Right kidney (tissue), 1 donor: ENCODE results near the gene FAM131B.
"Not testable (repeated sequence)": the region's sequence is repeated elsewhere in the genome, so short reads cannot be mapped to it uniquely, and the experiment has no call there.

Experiments used
- DNase-seq: peaks from one replicate; pipeline ENCODE4 v3.0.0-alpha.2; 2016

FAM131B gene

DNA sequence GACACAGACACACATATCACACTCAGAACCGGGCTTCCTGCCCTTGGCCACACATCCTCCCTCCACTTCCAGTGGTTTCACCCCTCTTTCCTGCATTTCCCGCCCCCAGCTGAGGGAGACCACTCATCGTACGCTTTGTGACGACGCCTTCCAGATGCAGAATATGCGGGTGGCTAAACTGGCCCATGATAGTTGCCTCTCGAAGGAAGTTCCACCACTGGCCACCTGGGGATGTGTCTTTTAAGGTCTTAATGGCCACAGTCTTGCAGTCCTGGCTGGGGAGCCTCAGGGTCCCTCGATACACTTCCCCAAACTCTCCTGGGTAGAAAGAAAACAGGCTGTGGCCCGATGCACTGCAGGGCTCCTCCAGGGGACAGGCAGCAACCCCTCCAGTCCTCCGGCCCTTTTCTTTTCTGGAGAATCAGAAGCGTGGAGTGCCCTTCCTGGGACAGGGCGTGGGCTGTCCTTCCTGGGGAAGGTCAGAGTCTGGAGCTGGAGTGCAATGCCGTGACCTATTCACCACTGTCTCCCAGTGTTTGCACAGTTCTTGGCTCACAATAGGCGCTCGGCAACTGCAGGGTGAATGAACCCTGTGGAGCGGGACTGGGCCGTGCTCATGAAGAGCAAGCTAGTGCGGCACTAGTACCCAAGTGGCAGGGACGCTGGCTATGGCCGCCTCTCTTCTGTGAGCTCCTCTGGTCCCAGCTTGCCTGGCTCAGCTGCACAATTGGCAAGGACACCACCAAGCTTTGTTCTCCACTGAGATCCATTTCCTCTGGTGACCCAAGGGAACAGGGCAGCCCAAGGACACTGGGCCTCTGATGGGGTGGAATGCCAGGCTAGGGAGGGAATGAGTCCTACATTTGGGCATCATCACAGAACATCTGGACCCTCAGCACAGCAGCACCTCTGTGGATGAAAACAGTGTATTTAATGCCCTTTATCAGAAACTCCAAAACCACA lies 33.0 kb upstream of the FAM131B start:
- DNase-seq, result no peak

DNA sequence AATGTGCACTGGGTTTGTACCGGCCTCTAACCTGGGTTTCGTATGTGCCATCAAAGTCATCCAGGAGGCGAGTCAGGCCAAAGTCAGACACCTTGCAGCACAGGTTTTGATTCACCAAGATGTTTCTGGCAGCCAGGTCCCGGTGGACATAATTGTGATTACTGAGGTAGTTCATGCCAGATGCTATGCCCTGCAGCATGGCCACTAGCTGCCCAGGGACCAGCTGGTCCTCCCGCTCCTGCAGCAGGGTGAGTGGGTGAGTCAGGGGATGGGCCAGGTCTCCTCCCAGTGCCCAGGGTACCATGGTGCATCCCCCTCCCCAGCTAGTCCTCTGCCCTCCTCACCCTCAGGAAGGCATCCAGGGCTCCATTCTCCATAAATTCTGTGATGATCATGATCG lies 32.3 kb upstream of the FAM131B start:
- DNase-seq, result no peak

- DNase-seq, result no peak
Measured at GRCh38 chr7:143394068-143394467, 31.6 kb upstream of the FAM131B start.

- DNase-seq, result no peak
Measured at GRCh38 chr7:143393267-143394041, 30.9 kb upstream of the FAM131B start.

- no peak for DNase-seq
Measured at GRCh38 chr7:143392875-143393266, 30.4 kb upstream of the FAM131B start.

DNA sequence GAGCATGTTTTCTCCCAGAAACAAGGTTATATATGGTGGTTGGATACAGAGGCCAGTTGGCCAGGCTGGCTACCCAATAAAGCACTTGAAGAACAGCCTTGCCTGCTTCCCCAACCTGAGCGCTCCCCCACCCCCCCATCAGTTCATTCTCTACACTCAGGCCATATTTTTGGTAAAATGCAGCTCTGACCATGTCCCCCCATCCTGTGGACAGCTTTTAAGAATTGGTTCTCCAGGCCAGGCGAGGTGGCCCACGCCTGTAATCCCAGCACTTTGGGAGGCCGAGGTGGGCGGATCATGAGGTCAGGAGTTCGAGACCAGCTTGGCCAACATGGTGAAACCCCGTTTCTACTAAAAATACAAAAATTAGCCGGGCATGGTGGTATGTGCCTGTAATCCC lies 29.9 kb upstream of the FAM131B start:
- not testable (repeated sequence) for DNase-seq

- DNase-seq, result no peak
Measured at GRCh38 chr7:143391462-143392404, 29.2 kb upstream of the FAM131B start.

GRCh38 chr7:143390773-143391317 lies 28.3 kb upstream of the FAM131B start:
- DNase-seq, result no peak

GRCh38 chr7:143390104-143390772 lies 27.7 kb upstream of the FAM131B start:
- no peak for DNase-seq

DNA sequence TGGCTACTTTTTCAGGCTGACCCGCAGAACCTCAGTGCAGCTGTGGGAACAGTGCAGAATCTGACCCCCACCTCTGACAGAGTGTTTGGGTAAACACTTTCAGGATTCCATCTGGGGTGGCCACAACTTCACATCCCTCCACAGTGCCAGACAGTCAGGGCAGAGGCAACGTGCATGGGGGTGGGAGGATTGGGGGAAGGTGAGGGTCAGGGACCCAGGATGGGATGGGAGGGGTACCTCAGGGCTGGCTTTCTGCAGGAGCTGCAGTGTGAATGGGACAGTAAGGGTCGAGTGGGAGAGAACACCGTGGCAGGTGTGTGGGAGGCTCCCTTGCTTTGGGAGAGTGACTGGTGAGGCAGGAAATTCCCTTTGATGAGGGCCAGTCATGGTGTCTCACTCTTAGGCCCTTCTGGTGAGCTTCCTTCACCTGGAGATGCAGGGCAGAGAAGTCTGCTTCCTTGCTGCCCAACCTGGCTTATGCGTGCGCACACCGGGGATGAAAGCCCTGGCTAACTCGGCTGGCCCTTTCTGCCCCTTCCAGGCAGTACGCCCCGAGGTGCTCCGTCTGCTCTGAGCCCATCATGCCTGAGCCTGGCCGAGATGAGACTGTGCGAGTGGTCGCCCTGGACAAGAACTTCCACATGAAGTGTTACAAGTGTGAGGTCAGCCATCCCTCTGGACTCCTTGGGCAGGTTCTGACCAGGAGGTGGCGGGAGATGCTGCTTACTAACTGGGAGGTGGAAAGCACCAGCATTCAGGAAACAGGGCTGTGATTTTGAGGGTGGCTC lies 27.0 kb upstream of the FAM131B start:
- no peak for DNase-seq

GRCh38 chr7:143388491-143389101 lies 26.1 kb upstream of the FAM131B start:
- no peak for DNase-seq

DNA sequence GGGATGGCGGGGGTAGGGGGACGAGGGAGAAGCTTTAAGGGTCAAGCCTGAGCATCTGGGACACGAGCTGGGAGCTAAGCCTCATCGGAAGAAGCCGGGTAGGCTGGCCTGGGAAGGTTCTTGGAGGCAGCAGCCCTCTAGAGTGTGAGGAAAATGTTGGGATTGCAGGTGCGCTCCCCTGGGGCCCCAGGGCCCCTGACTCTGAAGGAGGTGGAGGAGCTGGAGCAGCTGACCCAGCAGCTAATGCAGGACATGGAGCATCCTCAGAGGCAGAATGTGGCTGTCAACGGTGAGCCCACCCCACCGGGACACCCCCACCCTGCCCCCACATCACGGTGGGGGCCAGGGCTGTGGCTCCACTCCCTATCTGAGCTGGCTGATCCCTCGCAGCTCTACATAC lies 25.5 kb upstream of the FAM131B start:
- DNase-seq, result no peak

GRCh38 chr7:143387156-143387975 lies 24.9 kb upstream of the FAM131B start:
- no peak for DNase-seq

DNA sequence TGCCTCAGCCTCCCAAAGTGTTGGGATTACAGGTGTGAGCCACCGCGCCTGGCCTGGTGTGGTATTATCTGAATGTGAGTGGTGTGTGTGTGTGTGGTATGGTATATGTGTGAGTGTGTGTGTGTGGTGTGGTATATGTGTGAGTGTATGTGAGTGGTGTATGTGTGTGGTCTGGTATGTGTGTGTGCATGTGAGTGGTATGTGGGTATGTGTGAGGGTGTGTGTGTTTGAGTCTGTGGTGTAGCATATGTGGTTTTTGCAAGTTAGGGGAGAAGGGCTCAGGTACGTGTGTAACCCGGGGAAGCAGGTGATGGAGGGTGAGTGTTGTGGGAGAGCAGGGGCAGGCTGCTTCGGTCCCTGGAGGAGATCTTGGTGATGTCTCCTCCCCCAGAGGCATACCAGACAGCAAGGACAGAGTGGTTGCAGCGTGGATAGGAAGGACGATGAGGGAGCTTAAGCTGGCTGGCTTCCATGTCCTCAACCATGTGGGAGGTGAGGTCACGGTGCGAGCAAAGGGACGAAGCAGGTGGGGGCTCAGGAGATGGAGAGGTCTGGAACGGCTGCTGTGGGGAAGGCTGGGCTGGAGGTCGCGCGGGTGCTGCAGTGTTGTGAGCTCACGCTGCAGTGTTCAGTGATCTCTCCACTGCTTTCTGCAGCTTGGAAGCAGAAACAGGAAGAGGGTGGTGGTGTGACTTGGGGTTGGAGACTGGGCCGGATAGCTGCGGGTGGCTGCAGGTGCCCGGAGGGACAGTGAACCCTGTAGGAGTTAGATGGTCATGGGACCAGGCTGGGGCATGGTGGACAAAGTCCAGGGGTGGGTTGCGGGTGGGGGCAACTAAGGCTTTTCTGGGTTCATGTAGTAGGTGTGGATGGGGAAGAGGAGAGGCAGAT lies 23.6 kb upstream of the FAM131B start:
- no peak for DNase-seq

- no peak for DNase-seq
Measured at GRCh38 chr7:143384661-143385631, 22.4 kb upstream of the FAM131B start.

GRCh38 chr7:143384148-143384547 lies 21.6 kb upstream of the FAM131B start:
- DNase-seq, result no peak

GRCh38 chr7:143383642-143383957 lies 21.1 kb upstream of the FAM131B start:
- no peak for DNase-seq
